ENCODE measurements around the gene ARMCX4. TPM values are rescaled to one million over a fixed set of nuclear protein-coding genes. Genes with fewer than 3 reads are reported as not detected.

The ARMCX4 gene
- 1.8 and 2.4 TPM in 2 replicates for total RNA-seq

GRCh38 chrX:101485212-101485949 is at the start of gene ARMCX4:
ARMCX4 (plus strand) TSS chrX:101485456; CDS start chrX:101488590, 3,134 bp downstream.
- no peak for DNase-seq (ENCODE audit: low read depth)
- no peak for TF ChIP-seq CTCF (IDR thresholded peaks at IDR 0.05; ENCODE audit: insufficient read depth, low read length, poor library complexity, severe bottlenecking)
- H3K4me3 ChIP-seq (ENCODE audit: low read depth, low read length): peak within 1 kb of the TSS; percentile 45

GRCh38 chrX:101442085-101442484 is 43.2 kb upstream of the ARMCX4 start:
- no peaks in the 10 kb centered on the region for H3K27me3 ChIP-seq (ENCODE audit: control insufficient read depth, insufficient read depth, low read length)
- no peaks in the 10 kb centered on the region for H3K36me3 ChIP-seq (ENCODE audit: control insufficient read depth, insufficient read depth, low read length)
- DNase-seq (ENCODE audit: low read depth): no peak
- H3K4me3 ChIP-seq (ENCODE audit: low read depth, low read length): no peak overlapping the region
- TF ChIP-seq CTCF (IDR thresholded peaks at IDR 0.05; ENCODE audit: insufficient read depth, low read length, poor library complexity, severe bottlenecking): no peak

More at GRCh38 chrX:101485212-101485949, at the start of gene ARMCX4:
- Histone ChIP-seq H3K27me3 (ENCODE audit: control insufficient read depth, insufficient read depth, low read length) (no peaks in the 10 kb centered on the region), H3K36me3 (ENCODE audit: control insufficient read depth, insufficient read depth, low read length) (no peaks in the 10 kb centered on the region)

- no peak for TF ChIP-seq CTCF (IDR thresholded peaks at IDR 0.05; ENCODE audit: insufficient read depth, low read length, poor library complexity, severe bottlenecking)
- H3K27me3 ChIP-seq (ENCODE audit: control insufficient read depth, insufficient read depth, low read length): no peaks in the 10 kb centered on the region
- H3K4me3 ChIP-seq (ENCODE audit: low read depth, low read length): no peak overlapping the region
- DNase-seq (ENCODE audit: low read depth): no peak
- no peaks in the 10 kb centered on the region for H3K36me3 ChIP-seq (ENCODE audit: control insufficient read depth, insufficient read depth, low read length)
These were observed 36.0 kb upstream of the ARMCX4 start for GRCh38 chrX:101449279-101449678.

- Histone ChIP-seq H3K4me3 (ENCODE audit: low read depth, low read length) (no peak overlapping the region), H3K36me3 (ENCODE audit: control insufficient read depth, insufficient read depth, low read length) (no peaks in the 10 kb centered on the region), H3K27me3 (ENCODE audit: control insufficient read depth, insufficient read depth, low read length) (no peaks in the 10 kb centered on the region)
- no peak for TF ChIP-seq CTCF (IDR thresholded peaks at IDR 0.05; ENCODE audit: insufficient read depth, low read length, poor library complexity, severe bottlenecking)
- DNase-seq (ENCODE audit: low read depth): no peak
These were observed 35.2 kb upstream of the ARMCX4 start for GRCh38 chrX:101450085-101450484.

- TF ChIP-seq CTCF (IDR thresholded peaks at IDR 0.05; ENCODE audit: insufficient read depth, low read length, poor library complexity, severe bottlenecking): no peak
- Histone ChIP-seq H3K27me3 (ENCODE audit: control insufficient read depth, insufficient read depth, low read length) (no peaks in the 10 kb centered on the region), H3K4me3 (ENCODE audit: low read depth, low read length) (no peak overlapping the region), H3K36me3 (ENCODE audit: control insufficient read depth, insufficient read depth, low read length) (no peaks in the 10 kb centered on the region)
- no peak for DNase-seq (ENCODE audit: low read depth)
These were observed 34.3 kb upstream of the ARMCX4 start for GRCh38 chrX:101450961-101451360.

- no peaks in the 10 kb centered on the region for H3K27me3 ChIP-seq (ENCODE audit: control insufficient read depth, insufficient read depth, low read length)
- no peak for TF ChIP-seq CTCF (IDR thresholded peaks at IDR 0.05; ENCODE audit: insufficient read depth, low read length, poor library complexity, severe bottlenecking)
- no peaks in the 10 kb centered on the region for H3K36me3 ChIP-seq (ENCODE audit: control insufficient read depth, insufficient read depth, low read length)
- H3K4me3 ChIP-seq (ENCODE audit: low read depth, low read length): no peak overlapping the region
- no peak for DNase-seq (ENCODE audit: low read depth)
These were observed 33.2 kb upstream of the ARMCX4 start for GRCh38 chrX:101452056-101452455.
